AG04449 (cell line): ENCODE measurements around the gene NOTCH2.

ENCODE experiments used
- CTCF ChIA-PET: fragments of 350-600 bp; formaldehyde crosslinking; extraction: SDS; loops from one replicate; lab custom pipeline; 2021; ENCODE audit warnings: antibody characterized with exemption; lab: Yijun Ruan, JAX
- POLR2A ChIA-PET: fragments of 400-600, 350-600 bp; formaldehyde crosslinking; extraction: SDS; loops from one replicate; lab custom pipeline; 2020; ENCODE audit warnings: antibody characterized with exemption, inconsistent platforms; lab: Yijun Ruan, JAX
- DNase-seq: peaks from one replicate; pipeline ENCODE4 v3.0.0-alpha.2; 2010; ENCODE audit warnings: low read depth, low spot score
- H3K4me3 ChIP-seq: 2 replicates; pipeline ENCODE4 v1.5.1; 2011; ENCODE audit warnings: low read depth, mild to moderate bottlenecking, control low read depth, low read length
- TF ChIP-seq, protein P1 (sequence below): IDR thresholded peaks from one replicate; pipeline ENCODE4 v1.5.1; 2011; ENCODE audit warnings: mild to moderate bottlenecking, moderate library complexity, low read length, control low read depth, inconsistent platforms; ENCODE audit not compliant: insufficient read depth; ENCODE audit errors: missing control alignments

Gene NOTCH2

DNA sequence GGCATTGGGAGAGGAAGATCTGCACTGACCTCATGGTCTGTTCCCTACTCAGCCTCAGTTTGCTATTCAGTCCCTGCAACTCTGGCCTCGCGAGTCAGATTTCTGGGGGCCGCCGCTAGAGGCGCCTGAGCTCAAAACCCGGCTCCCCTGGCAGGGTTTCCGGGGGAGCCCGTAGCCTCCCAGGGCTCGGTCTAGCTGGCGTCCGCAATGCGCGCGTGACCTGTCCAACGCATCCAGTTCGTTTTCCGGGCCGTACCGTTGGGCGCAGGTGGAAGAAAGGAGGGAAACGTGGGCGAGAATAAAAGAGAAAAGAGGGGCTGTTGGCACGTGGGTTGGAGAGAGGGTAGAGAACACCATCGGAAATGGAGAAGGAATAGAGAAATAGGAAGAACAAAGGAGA is 173.2 kb downstream of the NOTCH2 start, which contains the start of gene ADAM30:
Gene ADAM30, minus strand, starts transcription at position 213 of the 400 bp plus-strand sequence. Its CDS starts 179 bp downstream, at position 34.
- TF ChIP-seq, protein P1, sequence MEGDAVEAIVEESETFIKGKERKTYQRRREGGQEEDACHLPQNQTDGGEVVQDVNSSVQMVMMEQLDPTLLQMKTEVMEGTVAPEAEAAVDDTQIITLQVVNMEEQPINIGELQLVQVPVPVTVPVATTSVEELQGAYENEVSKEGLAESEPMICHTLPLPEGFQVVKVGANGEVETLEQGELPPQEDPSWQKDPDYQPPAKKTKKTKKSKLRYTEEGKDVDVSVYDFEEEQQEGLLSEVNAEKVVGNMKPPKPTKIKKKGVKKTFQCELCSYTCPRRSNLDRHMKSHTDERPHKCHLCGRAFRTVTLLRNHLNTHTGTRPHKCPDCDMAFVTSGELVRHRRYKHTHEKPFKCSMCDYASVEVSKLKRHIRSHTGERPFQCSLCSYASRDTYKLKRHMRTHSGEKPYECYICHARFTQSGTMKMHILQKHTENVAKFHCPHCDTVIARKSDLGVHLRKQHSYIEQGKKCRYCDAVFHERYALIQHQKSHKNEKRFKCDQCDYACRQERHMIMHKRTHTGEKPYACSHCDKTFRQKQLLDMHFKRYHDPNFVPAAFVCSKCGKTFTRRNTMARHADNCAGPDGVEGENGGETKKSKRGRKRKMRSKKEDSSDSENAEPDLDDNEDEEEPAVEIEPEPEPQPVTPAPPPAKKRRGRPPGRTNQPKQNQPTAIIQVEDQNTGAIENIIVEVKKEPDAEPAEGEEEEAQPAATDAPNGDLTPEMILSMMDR: no peak
- H3K4me3 ChIP-seq: no peak within 1 kb of the TSS
- ChIA-PET CTCF (interaction anchor here (1.1 to 3.8 kb wide), 4 partner anchors 10 to 24 kb away, joined by 3 to 39 read pairs (median 4); no protein-coding TSS in a partner anchor), POLR2A (no interaction called here)
- no peak for DNase-seq

DNA sequence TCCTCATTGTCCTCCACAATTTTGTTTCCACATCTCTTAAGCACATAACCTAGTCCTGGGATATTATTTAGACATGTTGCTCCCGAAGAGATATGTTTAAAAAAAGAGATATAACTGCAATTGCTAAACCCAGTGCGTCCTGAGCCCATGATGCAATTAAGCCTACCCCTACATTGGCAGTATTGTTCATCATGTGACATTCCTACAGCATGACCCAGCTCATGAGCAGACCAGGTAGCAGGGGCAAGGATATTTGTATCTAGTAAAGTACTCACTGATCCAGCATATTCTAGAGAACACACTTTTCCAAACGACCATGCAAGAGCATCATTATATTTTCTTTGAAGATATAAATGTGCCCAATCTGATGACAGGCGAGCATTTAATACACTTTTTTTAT is 174.4 kb downstream of the NOTCH2 start:
- POLR2A ChIA-PET: no interaction called here
- no peak overlapping the region for H3K4me3 ChIP-seq
- DNase-seq: no peak
- TF ChIP-seq, protein P1: no peak
- CTCF ChIA-PET: interaction anchor here (3.8 kb wide), 1 partner anchor 9 kb away, joined by 39 read pairs; no protein-coding TSS in a partner anchor

DNA sequence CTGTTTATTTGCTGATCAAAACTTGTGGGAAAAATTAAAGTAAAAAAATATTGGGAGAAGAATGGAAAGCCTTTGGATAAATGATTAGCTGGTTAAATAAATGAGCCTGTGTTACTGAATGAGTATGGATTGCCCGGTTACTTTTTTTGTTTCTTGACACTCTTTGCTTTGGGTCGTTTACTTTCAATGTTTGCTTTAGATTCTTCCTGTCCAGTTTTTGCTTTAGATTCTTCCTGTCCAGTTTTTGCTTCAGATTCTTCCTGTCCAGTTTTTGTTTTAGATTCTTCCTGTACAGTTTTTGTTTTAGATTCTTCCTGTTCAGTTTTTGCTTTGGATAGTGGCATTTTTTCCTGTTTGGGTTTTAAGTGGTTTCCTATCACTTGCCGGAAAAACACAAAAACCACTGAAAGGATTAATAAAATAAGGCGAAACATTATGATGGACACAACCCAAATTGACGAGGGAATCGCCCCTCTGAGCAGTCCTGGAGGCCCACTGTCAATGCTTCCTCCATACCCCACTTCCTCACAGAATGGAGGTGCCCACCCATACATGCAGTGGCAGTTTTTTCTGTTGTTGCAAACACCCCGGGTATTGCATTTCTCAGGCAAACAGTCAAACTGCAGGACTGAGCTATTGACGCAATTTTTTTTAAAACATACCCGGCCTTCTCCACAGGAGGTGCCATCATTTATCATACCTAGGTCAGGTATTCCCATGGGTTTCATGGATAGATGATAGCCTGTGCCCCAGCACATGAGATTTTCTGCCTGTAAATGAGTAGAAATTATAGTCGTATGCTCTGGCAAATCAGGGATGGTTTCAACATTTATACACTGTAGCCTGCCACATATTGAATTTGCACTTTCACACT is 175.4 kb downstream of the NOTCH2 start:
- TF ChIP-seq, protein P1: no peak
- no peak overlapping the region for H3K4me3 ChIP-seq
- POLR2A ChIA-PET: no interaction called here
- CTCF ChIA-PET: interaction anchor here (0.9 to 1.0 kb wide), 2 partner anchors 10 to 15 kb away, joined by 3 read pairs; no protein-coding TSS in a partner anchor
- no peak for DNase-seq

DNA sequence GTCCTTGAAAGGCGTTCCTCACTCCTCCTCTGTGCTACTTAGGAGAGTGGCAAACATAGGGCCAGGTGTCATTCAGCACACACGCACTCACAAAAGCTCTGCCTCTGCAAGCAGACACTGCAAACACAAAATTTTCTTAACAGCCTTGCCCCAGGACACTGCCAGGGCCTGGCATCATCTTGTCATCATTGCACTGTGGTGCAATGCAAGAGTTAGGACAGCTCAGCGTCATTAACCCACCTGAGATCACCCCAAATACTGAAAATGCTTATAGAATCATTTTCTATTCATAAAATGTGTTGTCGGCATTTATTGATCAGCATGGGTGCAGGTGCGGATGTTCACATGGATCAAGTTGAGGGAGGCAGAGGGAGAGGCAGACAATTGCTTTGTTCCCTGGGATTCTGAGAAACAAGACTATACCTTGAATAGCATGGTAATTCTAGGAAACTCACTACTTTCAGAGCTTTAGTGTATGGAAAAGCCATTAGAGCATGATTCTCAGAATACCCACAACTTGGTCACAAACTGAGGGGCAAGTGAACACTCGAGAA is 176.1 kb downstream of the NOTCH2 start:
- DNase-seq: no peak
- ChIA-PET POLR2A (no interaction called here), CTCF (interaction anchor here (0.9 to 1.0 kb wide), 2 partner anchors 11 to 15 kb away, joined by 3 read pairs; no protein-coding TSS in a partner anchor)
- TF ChIP-seq, protein P1: no peak
- H3K4me3 ChIP-seq: no peak overlapping the region

DNA sequence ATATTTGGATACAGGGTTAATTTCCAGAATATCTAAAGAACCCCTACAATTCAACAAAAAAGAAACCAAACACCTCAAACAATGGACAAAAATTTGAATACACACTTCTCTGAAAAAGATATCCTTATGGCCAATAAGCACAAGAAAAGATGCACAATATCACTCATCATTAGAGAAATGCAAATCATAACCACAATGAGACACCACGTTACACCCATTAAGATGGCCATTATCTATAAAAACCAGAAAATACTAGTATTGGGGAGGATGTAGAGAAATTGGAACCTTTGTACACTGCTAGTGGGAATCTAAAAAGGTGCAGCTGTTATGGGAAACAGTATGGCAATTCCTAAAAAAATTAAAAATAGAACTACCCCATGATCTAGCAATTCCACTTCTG is 178.1 kb downstream of the NOTCH2 start:
- no peak for DNase-seq
- POLR2A ChIA-PET: no interaction called here
- CTCF ChIA-PET: interaction anchor here (1.2 kb wide), 1 partner anchor 19 kb away, joined by 3 read pairs; no protein-coding TSS in a partner anchor
- H3K4me3 ChIP-seq: no peak overlapping the region
- TF ChIP-seq, protein P1: no peak

DNA sequence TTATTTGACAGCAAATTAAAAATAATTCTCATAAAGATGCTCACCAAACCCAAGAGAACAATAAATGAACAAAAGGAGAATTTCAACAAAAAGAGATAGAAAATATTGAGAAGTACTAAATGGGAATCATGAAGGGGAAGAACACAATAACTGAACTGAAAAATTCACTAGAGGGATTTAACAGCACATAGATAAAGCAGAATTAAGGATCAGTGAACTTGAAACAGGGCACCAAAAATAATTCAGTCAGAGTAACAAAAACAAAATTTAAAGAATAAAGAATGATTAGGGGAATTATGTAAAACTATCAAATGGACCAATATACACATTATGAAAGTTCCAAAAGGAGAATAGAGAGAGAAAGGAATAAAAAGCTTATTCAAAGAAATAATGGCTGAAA is 181.0 kb downstream of the NOTCH2 start:
- POLR2A ChIA-PET: no interaction called here
- no peak overlapping the region for H3K4me3 ChIP-seq
- CTCF ChIA-PET: interaction anchor here (1.5 to 3.8 kb wide), 2 partner anchors 8 to 10 kb away, joined by 5 to 39 read pairs; partner anchors contain the start of gene ADAM30
- TF ChIP-seq, protein P1: no peak
- no peak for DNase-seq
